Common myeloid progenitor, CD34-positive (primary cell): ENCODE measurements around the gene LUC7L.

Source experiments
- CTCF ChIA-PET: fragments of 350-600 bp; sonication (Branson Sonifier 250); formaldehyde crosslinking; loops from one replicate; lab custom pipeline; 2021; ENCODE audit warnings: antibody characterized with exemption; lab: Charles Lee
- POLR2A ChIA-PET: fragments of 350-600 bp; sonication (Branson Sonifier 250); formaldehyde crosslinking; loops from one replicate; lab custom pipeline; 2021; ENCODE audit warnings: antibody characterized with exemption; lab: Charles Lee
- DNase-seq, 3 donors: peaks; one replicate each; pipeline versions ENCODE4 v3.0.0 to v3.0.0-alpha.2; 2013
- H3K27ac ChIP-seq, 2 experiments: 1 replicate in 1 of 2; 2 replicates in 1 of 2; pipeline ENCODE4 v1.7.0; 2013; ENCODE audit warnings: inconsistent platforms in 2 of 2, low read length in 2 of 2, mild to moderate bottlenecking in 2 of 2, low read depth in 1 of 2, moderate library complexity in 1 of 2; ENCODE audit not compliant: severe bottlenecking in 2 of 2, insufficient read depth in 1 of 2, poor library complexity in 1 of 2
- H3K27me3 ChIP-seq, 5 experiments: replicated peaks in 2 of 5; 1 replicate in 3 of 5; 2 replicates in 2 of 5; pipeline versions ENCODE4 v1.6.1 to v1.7.0; 2013; ENCODE audit warnings: low read length in 4 of 5, mild to moderate bottlenecking in 2 of 5, moderate library complexity in 2 of 5, inconsistent platforms in 1 of 5; ENCODE audit not compliant: insufficient read depth in 5 of 5, control insufficient read depth in 4 of 5
- H3K36me3 ChIP-seq, 4 experiments: 1 replicate in 2 of 4; 2 replicates in 2 of 4; pipeline versions ENCODE4 v1.6.1 to v1.7.0; 2013; ENCODE audit warnings: low read length in 3 of 4, control low read depth in 1 of 4, mild to moderate bottlenecking in 1 of 4; ENCODE audit not compliant: control insufficient read depth in 4 of 4, insufficient read depth in 4 of 4
- H3K4me1 ChIP-seq, 4 experiments: 1 replicate in 3 of 4; 2 replicates in 1 of 4; pipeline versions ENCODE4 v1.6.1 to v1.7.1; 2013; ENCODE audit warnings: low read length in 3 of 4, mild to moderate bottlenecking in 3 of 4, control low read depth in 1 of 4, inconsistent platforms in 1 of 4, moderate library complexity in 1 of 4; ENCODE audit not compliant: control insufficient read depth in 4 of 4, insufficient read depth in 4 of 4; ENCODE audit errors: control extremely low read depth in 1 of 4
- H3K4me3 ChIP-seq, 7 experiments: 1 replicate in 4 of 7; 2 replicates in 3 of 7; pipeline versions ENCODE4 v1.5.1 to v1.7.0; 2013; ENCODE audit warnings: mild to moderate bottlenecking in 7 of 7, low read length in 6 of 7, moderate library complexity in 6 of 7, inconsistent platforms in 2 of 7, low read depth in 2 of 7, control low read depth in 1 of 7; ENCODE audit not compliant: insufficient read depth in 4 of 7, control insufficient read depth in 1 of 7; ENCODE audit errors: extremely low read depth in 1 of 7
- H3K9me3 ChIP-seq, 5 experiments: 1 replicate in 4 of 5; 2 replicates in 1 of 5; pipeline versions ENCODE4 v1.6.1 to v1.7.1; 2013; ENCODE audit warnings: low read length in 4 of 5, mild to moderate bottlenecking in 2 of 5, inconsistent platforms in 1 of 5, low read depth in 1 of 5, moderate library complexity in 1 of 5; ENCODE audit not compliant: control insufficient read depth in 4 of 5, insufficient read depth in 2 of 5; ENCODE audit errors: control extremely low read depth in 1 of 5
- WGBS: methylation state at CpG from one replicate; pipeline ENCODE4 v1.1.5; 2013; ENCODE audit not compliant: insufficient coverage; 5-methylcytosine and 5-hydroxymethylcytosine counted together

Gene LUC7L

DNA sequence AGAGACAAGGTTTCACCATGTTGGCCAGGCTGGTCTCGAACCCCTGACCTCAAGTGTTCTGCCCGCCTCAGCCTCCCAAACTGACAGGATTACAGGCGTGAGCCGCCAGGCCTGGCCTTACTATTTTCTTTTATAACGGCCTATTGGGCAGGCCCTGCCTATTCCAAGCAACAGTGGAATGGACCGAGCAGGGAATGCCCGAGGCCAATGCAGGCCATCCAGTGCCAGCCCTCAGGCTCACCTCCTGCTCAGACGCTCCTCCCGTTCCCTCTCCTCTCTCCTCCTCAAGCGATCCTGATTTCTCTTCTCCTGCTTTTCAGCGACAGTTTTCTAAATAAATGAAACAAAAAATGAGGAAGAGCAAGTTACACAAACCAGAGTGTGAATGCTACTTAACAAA lies 36.6 kb downstream of the LUC7L start:
- ChIA-PET CTCF (interaction anchor here (1.0 to 2.2 kb wide), 8 partner anchors 9 to 127 kb away, joined by 3 to 5 read pairs (median 4); partner anchors contain the start of gene HBQ1), POLR2A (no interaction called here)
- peaks cover 0 to 10% (median 7%) of the 10 kb centered on the region in 4 experiments for H3K4me1 ChIP-seq
- no peaks in the 10 kb centered on the region for H3K27me3 ChIP-seq
- no peaks in the 10 kb centered on the region for H3K9me3 ChIP-seq
- no peak for DNase-seq
- WGBS: 100% methylated on average over 6 of the region's 11 CpGs
- peaks cover 15 to 88% (median 61%) of the 10 kb centered on the region in 4 experiments for H3K36me3 ChIP-seq
- H3K27ac ChIP-seq: peak overlapping the region in 1 of 2 experiments; percentile 34
- H3K4me3 ChIP-seq: no peak overlapping the region

DNA sequence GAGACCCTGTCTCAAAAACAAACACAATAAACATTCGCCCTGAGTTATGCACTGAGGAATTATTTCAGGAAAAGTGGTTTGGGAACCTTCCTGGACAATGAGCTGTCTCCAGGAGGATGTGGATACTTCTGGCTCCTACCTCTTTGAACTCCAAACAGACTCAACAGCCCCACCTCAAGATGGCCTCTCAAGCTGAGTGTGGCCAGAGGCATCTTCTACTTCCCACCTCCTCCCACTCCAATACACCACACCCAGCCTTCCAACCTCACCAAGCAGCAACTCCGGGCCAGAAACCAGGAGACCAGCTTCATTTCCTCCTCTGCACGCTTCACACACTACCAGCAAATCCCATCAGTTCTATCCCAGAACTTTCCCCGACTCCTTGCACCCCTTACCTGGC lies 37.4 kb downstream of the LUC7L start:
- 100% methylated on average over 1 of the region's 4 CpGs for WGBS
- POLR2A ChIA-PET: interaction anchor here (1.4 kb wide), 1 partner anchor 9 kb away, joined by 4 read pairs; no protein-coding TSS in a partner anchor
- DNase-seq: no peak
- Histone ChIP-seq H3K27ac (no peak overlapping the region), H3K4me3 (no peak overlapping the region), H3K4me1 (peaks cover 0 to 10% (median 7%) of the 10 kb centered on the region in 4 experiments), H3K27me3 (no peaks in the 10 kb centered on the region), H3K9me3 (no peaks in the 10 kb centered on the region), H3K36me3 (peaks cover 16 to 87% (median 62%) of the 10 kb centered on the region in 4 experiments)
- CTCF ChIA-PET: interaction anchor here (0.7 to 2.2 kb wide), 9 partner anchors 10 to 148 kb away, joined by 3 to 5 read pairs (median 4); partner anchors contain the start of gene HBQ1

DNA sequence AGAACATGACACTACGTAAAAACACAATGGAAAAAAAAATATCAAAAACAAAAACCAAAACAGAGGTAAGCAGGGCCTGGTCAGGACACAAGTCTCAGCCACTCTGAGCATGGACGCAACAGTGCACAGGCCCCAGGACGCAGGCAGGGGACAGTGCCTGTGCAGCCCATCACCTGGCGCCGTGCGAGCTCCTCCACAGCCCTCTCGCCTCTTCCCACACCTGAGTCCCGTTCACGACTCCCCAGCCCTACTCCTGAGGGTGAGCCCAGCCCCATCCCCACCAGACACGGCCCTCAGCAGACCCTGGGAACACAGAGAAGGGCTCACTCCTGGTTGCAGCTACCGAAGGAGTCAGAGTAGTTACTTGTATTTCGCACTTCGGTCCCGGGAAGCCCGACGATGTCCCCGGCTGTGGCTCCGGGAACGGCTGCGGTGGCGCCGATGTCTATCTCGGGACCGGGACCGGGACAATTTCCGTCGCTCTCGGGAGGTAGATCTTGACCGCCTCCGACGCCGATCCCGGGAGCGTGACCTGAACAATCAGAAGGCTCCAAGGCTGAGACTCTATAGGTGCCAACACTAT lies 39.6 kb downstream of the LUC7L start:
- Histone ChIP-seq H3K9me3 (no peaks in the 10 kb centered on the region), H3K27me3 (no peaks in the 10 kb centered on the region), H3K36me3 (peaks cover 12 to 72% (median 54%) of the 10 kb centered on the region in 4 experiments), H3K4me3 (no peak overlapping the region), H3K27ac (no peak overlapping the region), H3K4me1 (peaks cover 0 to 10% (median 7%) of the 10 kb centered on the region in 4 experiments)
- WGBS: 99% methylated on average over 32 of the region's 34 CpGs
- CTCF ChIA-PET: interaction anchor here (2.8 kb wide), 1 partner anchor 83 kb away, joined by 14 read pairs; no protein-coding TSS in a partner anchor
- POLR2A ChIA-PET: no interaction called here
- no peak for DNase-seq

DNA sequence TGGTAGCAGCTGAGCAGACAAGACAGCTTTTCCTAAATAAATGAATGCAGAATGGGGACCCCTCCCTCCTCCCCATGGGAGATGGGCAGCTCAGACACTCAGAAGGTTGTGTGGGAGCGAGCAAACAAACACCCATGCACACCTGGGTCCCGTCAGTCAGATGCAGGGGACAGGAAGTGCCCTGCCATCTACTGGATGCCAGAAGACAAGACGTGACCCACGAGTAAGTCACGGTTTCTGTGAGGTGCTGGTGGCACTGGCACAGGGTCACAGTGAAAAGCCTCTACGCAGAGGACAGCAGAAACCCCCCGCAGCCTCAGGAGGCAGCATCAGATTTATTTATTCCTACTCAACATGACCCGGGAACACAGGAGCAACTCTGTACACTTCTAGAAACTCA lies 40.6 kb downstream of the LUC7L start:
- POLR2A ChIA-PET: no interaction called here
- no peaks in the 10 kb centered on the region for H3K9me3 ChIP-seq
- no peaks in the 10 kb centered on the region for H3K27me3 ChIP-seq
- H3K4me1 ChIP-seq: peaks cover 0 to 10% (median 7%) of the 10 kb centered on the region in 4 experiments
- peak; percentile 22 to 50 (median 33) for DNase-seq
- 47% methylated on average over 5 of the region's 8 CpGs for WGBS
- no peak overlapping the region for H3K27ac ChIP-seq
- no peak overlapping the region for H3K4me3 ChIP-seq
- CTCF ChIA-PET: interaction anchor here (1.0 to 2.8 kb wide), 4 partner anchors 20 to 133 kb away, joined by 3 to 14 read pairs (median 3); no protein-coding TSS in a partner anchor
- peaks cover 10 to 64% (median 46%) of the 10 kb centered on the region in 4 experiments for H3K36me3 ChIP-seq

DNA sequence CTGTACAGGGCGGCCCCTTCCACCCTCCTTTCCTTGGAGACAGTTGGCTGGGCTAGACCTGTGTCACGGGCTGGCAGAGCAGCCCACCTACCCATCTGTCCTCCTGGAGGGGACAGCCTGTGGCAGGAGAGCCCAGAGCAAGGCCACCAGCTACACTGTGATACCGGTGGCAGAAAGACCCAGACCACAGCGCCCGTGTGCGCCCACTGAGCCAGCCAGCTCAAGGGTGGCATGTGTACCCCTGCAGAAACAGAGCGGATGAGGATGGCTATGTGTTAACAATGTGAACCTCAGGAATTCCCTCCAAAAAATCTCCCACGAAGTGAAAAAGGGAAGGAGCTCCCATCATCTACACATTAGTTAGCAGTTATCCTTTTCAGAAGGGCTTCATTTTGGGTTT lies 41.9 kb downstream of the LUC7L start:
- DNase-seq: no peak
- CTCF ChIA-PET: interaction anchor here (0.9 to 2.8 kb wide), 6 partner anchors 17 to 90 kb away, joined by 3 to 14 read pairs (median 4); no protein-coding TSS in a partner anchor
- Histone ChIP-seq H3K4me1 (peaks cover 0 to 10% (median 7%) of the 10 kb centered on the region in 4 experiments), H3K27me3 (no peaks in the 10 kb centered on the region), H3K4me3 (no peak overlapping the region), H3K27ac (no peak overlapping the region), H3K36me3 (peaks cover 8 to 53% (median 39%) of the 10 kb centered on the region in 4 experiments), H3K9me3 (no peaks in the 10 kb centered on the region)
- POLR2A ChIA-PET: no interaction called here
- WGBS: 100% methylated on average over 7 of the region's 8 CpGs

DNA sequence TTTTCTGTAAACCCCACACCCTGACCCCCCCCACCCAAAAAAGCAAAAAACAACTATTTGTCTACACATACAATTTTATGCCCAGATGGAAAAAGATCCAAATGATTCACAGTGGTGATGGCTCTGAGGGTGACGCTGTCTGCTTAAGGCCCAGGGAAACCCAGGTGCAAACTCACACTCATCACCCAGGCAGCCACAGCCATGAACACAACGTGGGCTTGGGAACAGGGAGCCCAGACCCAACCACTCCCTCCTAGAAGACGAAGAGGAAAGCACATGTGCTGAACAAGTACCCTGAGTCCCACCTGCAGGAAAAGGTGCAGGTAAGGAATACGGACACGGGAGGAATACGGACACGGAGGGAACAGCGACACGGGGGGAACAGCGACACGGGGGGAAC lies 43.6 kb downstream of the LUC7L start:
- POLR2A ChIA-PET: no interaction called here

DNA sequence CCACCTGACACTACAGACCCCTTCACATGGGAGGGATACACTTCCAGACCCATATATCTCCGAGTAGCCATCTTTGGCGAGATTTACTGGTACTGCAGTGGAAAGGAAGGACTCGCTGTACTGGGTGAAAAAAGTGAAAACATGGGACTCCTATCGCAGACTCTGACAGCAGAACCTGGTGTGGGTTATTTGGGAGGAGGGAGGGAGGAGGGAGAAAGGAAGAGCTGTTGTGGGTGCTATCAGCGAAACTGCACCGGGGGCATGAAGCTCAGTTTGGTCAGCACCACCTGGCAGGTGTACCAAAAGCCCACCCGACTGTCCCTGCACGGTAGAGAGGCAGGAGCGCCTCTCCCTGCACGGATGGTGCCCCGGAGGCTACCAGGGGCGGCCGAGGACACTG lies 44.0 kb downstream of the LUC7L start:
- CTCF ChIA-PET: no interaction called here
- Histone ChIP-seq H3K27ac (no peak overlapping the region), H3K36me3 (peaks cover 5 to 32% (median 25%) of the 10 kb centered on the region in 4 experiments), H3K27me3 (peaks cover 0 to 6% (median 0%) of the 10 kb centered on the region in 5 experiments), H3K9me3 (no peaks in the 10 kb centered on the region), H3K4me3 (no peak overlapping the region), H3K4me1 (peaks cover 0 to 14% (median 11%) of the 10 kb centered on the region in 4 experiments)
- no peak for DNase-seq
- POLR2A ChIA-PET: no interaction called here
- 98% methylated on average over 9 of the region's 13 CpGs for WGBS

More for the DNA sequence above, 43.6 kb downstream of the LUC7L start:
- CTCF ChIA-PET: no interaction called here
- H3K4me1 ChIP-seq: peaks cover 0 to 9% (median 7%) of the 10 kb centered on the region in 4 experiments
- H3K27ac ChIP-seq: no peak overlapping the region
- 100% methylated on average over 3 of the region's 11 CpGs for WGBS
- peaks cover 0 to 4% (median 0%) of the 10 kb centered on the region in 5 experiments for H3K27me3 ChIP-seq
- no peak overlapping the region for H3K4me3 ChIP-seq
- H3K36me3 ChIP-seq: peaks cover 6 to 37% (median 28%) of the 10 kb centered on the region in 4 experiments
- DNase-seq: no peak
- no peaks in the 10 kb centered on the region for H3K9me3 ChIP-seq
